GM18870 (cell line): ENCODE results near the gene ZFP36L2.
"Not testable (repeated sequence)": the region's sequence is repeated elsewhere in the genome, so short reads cannot be mapped to it uniquely, and the experiment has no call there.

Source experiments
- ATAC-seq: cut with Tn5 transposase; IDR thresholded peaks from one replicate; pipeline ENCODE4 v1.9.1; 2021; ENCODE audit warnings: moderate library complexity; ENCODE audit not compliant: unreplicated experiment

The ZFP36L2 gene

GRCh38 chr2:43190311-43191052 is 35.9 kb downstream of the ZFP36L2 start:
- no peak for ATAC-seq

GRCh38 chr2:43189861-43190260 is 36.5 kb downstream of the ZFP36L2 start:
- not testable (repeated sequence) for ATAC-seq

GRCh38 chr2:43188561-43189386 is 37.6 kb downstream of the ZFP36L2 start:
- no peak for ATAC-seq

- no peak for ATAC-seq
Observed at GRCh38 chr2:43186679-43187374, 39.6 kb downstream of the ZFP36L2 start.

- ATAC-seq: no peak
Observed at GRCh38 chr2:43186321-43186678, 40.1 kb downstream of the ZFP36L2 start.

- ATAC-seq: no peak
Observed at GRCh38 chr2:43185146-43185545, 41.3 kb downstream of the ZFP36L2 start.

DNA sequence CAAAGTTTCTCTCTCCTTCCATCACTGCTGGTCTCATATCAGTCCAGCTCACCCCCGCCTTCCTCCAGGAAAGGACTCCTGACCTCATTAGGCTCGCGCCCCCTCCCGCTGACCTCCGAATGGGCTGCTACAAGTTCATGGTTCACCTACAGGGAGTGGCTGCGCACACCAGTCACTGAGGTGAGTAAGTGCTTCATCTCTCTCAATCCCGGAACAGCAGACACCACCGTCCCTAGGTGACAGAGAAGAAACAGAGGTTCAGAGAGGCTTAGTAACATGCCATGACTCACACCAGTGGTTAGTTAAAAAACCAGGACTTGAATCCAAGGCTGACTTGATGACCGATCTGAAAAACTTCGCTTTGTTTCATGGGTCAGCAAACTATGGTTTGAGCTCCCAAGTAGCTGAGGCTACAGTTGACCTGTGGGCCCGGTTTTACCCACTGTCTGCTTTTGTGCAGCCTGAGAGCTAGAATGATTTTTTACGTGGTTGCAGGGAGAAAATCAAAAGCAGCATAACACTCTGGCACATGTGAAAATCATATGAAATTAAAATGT is 42.0 kb downstream of the ZFP36L2 start:
- ATAC-seq: no peak

DNA sequence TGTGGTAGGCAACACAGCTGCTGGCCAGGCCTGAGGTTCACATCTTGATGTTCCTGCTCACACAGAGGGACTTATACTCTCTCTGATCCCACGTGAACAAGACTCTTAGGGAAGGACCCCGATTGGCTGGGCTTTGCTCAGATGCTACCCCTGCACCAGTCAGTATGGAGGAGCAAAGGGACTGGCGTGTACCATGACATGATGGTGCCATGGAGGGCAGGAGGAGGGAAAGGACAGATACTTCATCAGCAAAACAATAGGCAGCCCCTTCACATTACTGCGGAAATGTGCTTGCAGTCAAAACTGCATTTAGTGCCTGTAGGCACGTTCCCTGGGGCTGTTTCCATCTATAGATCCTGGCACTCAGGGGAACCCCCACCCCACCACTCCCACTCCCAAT is 42.7 kb downstream of the ZFP36L2 start:
- ATAC-seq: no peak

DNA sequence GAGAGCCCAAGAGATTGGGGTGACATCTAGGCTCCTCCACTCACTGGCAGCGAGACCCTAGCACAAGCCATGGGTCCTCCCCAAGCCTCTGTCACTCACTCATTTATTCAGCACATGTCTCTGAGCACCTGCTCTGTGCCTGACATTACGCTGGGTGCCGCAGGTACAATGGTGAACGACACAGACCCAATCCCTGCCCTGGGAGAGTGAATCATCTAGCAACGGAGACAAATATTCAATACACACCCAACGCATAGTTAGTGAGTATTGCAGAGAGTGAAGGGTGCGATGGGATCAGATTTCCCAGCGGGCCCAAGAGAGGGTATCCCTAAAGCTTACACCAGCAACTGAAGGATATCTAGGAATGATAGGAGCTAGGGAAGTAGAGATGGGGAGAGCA is 45.5 kb downstream of the ZFP36L2 start:
- no peak for ATAC-seq

DNA sequence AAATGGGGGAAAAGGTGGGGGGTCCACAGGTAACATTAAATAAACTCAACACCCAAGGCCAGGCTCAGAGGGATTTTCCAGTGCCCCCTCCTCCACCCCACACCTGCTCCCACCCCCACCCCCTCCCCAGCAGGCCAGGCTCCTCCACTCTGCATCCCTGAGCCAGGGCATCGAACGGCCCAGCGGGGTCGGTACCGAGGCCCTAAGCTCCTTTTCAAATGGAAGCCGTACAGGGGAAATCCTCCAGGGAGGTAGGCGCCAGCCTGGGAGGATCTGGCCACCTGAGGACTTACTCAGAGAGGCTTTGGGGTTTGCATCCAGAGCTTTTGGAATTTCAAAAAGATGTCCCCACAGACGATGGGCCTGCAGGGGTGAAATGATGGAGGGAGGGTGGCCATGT is 46.5 kb downstream of the ZFP36L2 start:
- no peak for ATAC-seq

DNA sequence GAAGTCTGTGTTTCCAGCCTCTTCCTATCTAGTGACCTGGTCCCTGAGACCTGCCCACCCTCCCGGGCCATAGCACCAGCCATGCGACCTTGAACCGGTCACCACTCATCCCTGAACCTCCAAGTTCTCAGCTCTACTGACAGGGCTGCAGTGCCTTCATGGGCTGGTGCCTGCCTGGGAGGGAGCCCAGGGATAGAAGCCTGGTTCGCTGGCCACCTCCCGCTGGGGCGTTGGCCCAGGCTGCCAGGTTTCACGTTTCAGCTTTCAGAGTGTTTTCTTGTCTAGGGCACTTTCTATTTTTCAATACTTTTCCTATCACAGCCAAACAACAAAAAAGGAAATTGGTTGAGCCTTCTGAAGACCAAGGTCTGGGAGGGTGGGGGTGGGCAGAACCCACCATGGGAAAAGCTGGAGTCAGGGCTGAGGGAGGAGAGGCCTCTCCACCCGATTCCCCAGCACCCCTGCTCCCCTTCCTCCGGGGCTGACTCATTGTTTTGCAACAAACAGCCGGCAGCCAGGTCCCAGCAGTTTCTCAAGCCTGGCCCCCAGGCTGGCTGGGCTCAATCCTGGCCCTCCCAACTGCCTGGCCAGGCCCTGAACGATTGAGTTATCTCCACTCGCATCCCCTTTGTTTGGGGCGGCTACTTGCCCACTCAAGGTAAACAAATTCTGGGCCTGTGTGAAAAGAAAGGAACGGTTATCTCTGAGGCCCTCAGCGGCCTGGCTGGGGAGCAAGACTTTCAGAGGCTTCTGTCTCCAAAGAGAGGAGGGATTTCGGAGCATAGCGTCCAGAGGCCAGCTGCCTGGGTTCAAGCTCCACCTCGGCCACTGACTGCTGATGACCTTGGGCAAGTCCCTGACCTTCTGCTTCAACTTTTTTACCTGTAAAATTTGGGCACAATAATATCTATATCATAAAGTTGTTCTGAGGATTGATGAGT is 47.5 kb downstream of the ZFP36L2 start:
- ATAC-seq: no peak

GRCh38 chr2:43178055-43178598 is 48.3 kb downstream of the ZFP36L2 start:
- no peak for ATAC-seq

GRCh38 chr2:43176449-43176848 is 50.0 kb downstream of the ZFP36L2 start:
- no peak for ATAC-seq

DNA sequence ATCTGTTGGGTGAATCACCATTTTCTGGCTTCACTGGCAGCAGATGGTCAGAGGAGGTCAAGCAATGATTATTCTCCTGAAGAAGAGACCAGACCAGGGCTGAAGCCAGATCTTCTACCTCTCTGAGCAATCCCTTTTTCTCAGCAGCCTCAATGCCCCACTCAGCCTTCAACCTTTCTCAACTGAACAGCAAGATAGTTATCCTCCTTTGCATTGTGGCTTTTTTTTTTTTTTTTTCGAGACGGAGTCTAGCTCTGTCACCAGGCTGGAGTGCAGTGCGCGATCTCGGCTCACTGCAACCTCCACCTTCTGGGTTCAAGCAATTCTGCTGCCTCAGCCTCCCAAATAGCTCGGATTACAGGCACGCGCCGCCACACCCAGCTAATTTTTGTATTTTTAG is 50.5 kb downstream of the ZFP36L2 start:
- no peak for ATAC-seq

- ATAC-seq: no peak
Observed at GRCh38 chr2:43175020-43175441, 51.4 kb downstream of the ZFP36L2 start.

- peak; percentile 84 for ATAC-seq
Observed at GRCh38 chr2:43174368-43174916, 52.0 kb downstream of the ZFP36L2 start.
